Activated T-cell treated with anti-CD3 and anti-CD28 coated beads for 4 hours (primary cell): ENCODE results near the gene ACR.

Experiments used
- DNase-seq: peaks from one replicate; pipeline ENCODE4 v3.0.0-alpha.2; 2020

The ACR gene

DNA sequence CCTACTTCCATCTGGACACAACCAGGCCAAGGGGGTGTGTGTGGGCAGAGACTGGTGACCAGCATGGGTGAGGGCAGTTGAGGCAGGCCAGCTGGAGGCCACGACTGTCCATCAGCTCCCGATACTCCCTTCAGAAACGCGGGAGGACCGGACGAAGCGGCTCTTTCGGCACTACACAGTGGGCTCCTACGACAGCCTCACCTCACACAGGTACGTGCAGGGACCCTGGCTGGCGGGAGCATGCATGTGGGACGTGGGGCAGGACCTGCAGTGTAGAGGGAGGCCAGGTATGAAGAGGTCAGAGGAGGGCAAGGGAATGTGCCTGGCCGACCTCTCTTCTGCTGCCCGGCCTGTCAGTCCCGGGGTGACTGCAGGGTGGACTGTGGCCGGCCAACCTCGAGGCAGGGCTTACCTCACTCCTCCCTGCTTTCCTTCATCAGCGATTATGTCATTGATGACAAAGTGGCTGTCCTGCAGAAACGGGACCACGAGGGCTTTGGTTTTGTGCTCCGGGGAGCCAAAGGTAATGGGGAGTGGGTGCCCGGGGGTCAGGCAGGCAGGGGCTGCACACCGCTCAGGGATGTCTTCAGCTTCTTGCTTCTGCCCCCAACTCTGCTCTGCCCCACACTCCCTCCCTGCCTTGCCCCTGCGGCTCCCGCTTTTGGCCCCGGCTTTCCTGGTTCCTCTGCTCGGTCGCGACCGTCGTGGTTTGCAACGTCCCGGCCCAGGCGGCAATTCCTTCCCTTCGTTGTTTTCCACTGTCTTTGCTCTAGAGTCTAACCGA lies 34.1 kb upstream of the ACR start:
- DNase-seq, result no peak

GRCh38 chr22:50704510-50705218 lies 33.3 kb upstream of the ACR start:
- no peak for DNase-seq

DNA sequence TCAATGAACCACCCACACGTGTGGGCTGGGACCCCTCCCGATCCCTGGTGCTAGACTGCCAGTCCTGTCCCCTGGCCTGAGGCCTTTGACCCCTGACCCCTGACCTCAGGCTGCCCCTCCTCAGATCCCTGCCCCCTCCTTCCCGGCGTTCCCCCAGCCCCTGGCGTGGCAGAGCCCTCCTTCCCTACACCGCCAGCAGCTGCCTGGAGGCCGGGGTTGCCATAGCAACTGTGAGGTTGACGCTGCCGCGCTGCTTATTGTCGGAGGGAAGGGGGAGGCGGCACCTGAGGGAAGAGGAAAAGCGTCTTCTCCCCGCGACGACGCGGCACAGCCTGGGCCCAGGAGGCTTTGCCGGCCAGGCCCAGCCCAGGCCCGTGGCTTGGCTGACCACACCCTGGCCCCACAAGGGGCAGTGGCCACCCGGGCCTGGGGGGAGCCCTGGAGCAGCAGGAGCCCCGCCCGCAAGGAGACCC lies 32.7 kb upstream of the ACR start:
- DNase-seq, result no peak

DNA sequence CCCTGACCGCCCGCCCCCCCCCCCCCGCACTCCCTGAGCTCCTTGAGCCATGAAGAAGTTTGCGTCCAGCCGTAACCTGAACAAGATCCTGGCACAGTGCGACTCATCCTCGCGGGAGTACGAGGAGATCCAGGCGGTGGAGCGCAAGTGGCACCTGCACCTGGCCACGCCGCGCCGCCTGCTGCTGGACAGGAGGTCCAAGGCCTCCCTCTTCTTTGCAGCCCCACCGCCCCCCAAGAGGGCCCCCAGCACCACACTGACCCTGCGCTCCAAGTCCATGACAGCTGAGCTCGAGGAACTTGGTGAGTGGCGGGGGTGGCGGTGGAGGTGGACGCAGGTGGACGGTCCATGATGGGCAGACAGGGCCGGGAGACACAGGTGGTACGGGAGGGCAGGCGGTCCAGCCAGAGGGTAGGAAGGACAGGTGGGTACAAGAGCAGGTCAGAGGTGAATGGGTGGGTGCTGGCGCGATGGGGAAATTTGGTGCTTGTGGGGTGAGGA lies 32.1 kb upstream of the ACR start:
- no peak for DNase-seq

DNA sequence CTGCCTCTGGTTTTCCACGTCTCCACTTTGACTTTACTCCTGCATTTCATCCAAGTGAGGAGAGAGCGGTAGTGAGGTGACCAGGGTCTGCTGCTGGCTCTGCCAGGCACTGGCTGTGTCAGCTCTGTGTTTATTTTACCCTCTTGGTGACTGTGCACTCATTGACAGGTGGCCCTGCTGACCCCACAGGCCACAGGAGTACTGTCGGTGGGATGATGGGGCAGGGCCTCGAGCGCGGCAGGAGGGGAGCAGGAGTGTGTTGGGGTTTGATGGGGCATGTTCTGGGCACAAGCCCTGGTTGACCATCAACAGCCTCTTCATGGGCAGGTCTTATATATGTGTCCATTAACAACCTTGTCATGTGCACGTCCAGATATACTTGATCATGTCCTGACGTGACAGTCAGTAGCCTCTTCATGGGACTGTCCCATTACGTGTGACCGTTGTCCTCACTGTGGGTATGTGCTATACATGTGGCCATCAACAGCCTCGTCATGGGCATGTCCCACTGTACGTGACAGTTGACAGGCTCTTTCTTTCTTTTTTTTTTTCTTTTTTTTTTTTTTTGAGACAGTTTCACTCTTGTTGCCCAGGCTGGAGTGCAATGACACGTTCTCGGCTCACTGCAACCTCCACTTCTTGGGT lies 31.4 kb upstream of the ACR start:
- no peak for DNase-seq

DNA sequence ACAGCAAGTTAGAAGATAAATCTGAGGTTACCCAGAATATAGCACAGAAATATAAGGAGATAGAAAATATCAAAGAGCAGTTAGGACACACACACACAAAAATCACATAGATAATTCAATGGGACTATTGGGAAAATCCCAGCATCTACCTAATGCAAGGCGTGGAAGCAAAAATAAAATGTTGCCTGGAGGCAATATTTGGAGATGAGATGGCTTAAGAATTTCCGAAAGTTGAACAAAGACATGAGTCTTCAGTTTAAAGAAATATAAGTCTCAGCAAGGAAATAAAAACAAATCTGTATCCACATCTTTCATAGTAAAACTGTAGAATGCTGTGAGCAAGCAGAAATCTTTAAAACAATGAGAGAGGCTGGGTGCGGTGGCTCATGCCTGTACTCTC lies 29.5 kb upstream of the ACR start:
- no peak for DNase-seq

DNA sequence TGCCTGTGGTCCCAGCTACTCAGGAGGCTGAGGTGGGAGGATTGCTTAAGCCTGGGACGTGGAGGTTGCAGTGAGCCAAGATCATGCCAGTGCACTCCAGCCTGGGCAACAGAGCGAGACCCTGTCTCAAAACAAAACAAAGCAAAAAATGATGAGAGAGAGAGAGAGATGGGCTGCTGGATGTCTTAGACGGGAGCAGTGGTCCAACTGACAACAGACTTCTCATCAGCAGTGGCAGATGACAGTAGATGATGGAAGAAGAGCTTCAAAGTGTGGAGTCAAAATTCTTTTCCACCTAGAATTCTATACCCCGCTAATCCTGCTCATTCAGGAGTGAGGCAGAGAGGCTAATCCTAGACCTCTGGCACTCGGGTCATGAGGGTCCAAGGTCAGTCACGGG lies 29.0 kb upstream of the ACR start:
- DNase-seq, result no peak

DNA sequence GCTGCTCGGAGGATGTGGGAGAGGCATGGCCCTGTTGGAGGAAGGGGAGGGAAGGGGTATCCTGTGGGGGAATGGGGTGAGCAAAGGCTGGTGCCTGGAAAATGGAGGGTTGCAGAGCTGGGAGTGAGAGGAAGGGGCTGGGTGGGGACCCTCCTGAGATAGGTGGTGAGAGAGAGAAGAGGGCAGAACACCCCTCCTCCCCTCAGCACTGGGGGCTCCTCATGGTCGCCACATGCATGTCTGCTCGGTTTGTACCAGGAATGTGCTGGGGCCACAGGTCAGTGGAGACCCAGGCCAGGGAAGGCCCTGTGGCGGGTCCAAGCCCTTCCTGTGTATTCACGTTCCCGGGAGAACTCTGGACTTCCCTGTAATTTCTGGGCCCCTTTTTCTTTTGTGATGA lies 27.8 kb upstream of the ACR start:
- DNase-seq, result no peak

GRCh38 chr22:50710886-50711285 lies 27.1 kb upstream of the ACR start:
- no peak for DNase-seq

DNA sequence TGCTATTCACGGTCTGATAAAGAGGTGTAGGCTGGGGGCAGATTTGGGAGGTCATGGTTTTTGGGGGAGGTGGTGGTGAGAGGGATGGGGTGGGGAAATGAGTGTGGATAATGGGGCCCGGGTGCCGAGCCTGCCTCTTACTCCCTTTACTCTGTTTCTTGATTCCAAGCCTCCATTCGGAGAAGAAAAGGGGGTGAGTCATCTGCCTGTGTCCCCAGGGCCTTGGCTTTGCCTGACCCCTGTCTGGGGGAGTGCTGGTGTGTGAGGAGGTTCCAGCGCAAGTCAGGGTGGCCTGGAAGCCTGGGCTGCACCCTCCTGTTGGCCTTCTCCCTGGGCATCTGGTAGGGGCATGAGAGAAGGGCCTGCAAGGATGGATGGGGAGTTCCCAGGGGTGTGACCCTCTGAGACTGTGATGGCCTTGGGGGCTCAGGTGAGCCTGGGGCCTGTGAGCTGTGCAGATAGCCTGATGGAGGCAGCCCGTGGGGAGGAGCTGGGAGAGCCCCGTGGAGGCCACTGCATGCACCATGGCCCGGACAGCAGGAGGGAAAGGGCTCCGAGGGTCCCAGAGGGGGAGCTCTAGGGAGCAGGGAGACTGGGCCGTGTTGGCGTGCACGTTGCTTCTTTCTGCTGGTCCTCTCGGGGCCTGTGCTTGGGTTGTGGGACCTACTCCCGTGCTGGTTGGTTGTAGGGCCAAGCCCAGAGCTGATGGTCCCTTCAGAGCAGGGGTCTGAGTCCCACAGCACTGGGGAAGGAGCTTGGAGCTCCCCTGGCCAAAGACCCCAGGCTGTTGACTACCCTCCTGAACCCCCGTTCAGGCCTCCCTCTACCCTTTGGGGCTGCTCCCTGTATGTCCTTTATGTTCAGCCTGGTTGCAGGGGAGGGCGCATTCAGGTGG lies 26.3 kb upstream of the ACR start:
- no peak for DNase-seq

- DNase-seq, result no peak
Measured at GRCh38 chr22:50712341-50713007, 25.5 kb upstream of the ACR start.

DNA sequence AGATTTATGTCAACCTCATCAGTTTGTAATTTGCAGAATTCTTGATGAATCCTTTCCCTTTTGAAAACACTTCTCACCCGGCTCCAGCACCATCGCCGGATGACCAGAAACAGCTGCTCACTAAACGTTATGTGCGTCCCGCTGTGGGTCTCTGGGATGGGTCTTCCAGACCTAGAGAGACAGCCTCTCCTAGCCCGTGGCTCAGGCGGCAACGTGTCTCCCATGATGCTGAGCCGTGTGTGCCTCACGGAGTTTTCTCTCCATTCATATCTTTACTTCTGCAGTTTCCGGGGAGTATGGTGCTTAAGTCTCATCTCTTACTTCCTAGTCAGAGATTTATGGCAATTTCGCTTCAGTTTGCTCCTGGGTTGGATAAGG lies 25.0 kb upstream of the ACR start:
- DNase-seq, result no peak

DNA sequence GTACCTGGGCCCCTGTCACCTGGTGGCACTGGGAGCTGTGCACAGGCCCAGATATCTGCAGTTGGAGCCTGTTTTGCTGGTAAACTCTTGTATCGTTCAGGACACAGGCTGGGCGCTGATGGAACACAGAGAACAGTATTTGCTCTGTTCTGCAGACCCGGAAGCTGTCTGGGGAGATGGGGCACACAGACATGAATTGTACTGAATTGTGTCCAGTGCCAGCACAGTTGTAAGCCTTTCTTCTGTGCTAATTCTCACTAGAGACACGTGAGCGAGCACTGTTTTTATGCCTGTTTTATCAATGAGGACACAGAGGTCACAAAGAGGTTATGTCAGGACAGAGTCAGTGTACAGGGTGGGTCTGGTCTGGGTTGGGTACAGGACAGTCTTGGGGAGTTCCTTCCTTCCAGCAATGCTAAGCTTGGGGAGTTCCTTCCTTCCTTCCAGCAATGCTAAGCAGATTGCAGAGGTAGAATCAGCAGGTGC lies 24.4 kb upstream of the ACR start:
- no peak for DNase-seq

DNA sequence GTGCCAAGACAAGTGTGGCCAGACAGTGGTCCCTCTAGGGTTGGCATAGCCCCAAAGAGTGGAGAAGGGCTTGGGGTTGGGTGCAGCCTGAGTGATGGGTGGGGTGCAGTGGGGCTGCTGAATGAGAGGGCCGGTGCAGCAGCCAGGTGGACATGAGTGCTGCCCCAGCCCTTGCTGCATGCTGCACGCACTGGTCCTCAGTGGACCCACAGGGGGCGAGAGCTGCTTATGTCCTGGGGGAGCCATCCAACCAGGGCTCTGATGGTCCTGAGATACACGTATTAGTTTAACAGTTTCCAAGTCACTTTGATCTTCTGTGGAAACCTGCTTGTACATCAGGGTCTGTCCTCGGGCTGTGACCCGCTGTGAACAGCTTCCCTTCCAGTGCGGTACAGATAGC lies 23.9 kb upstream of the ACR start:
- no peak for DNase-seq

DNA sequence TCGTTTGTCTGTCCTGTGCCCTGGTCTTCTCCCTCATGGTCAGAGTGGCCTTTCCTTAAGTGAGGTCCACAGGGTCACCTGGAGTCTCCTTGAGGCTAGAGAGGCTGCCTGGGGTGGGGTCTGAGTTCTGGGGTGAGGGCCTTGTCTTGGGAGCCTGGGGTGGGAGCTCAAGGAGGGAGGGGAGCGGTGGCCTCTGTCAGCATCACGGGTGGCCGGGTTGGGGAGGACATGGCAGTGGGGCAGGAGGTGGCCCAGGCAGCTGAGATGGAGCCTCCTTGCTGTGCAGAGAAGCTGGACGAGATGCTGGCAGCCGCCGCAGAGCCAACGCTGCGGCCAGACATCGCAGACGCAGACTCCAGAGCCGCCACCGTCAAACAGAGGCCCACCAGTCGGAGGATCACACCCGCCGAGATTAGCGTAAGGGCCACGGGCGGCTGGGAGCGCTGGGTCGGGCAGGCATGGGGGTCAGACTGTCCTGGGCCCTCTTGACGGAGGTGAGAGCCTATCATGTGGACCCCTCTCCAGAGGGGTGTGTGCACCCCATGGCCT lies 23.3 kb upstream of the ACR start:
- DNase-seq, result no peak

DNA sequence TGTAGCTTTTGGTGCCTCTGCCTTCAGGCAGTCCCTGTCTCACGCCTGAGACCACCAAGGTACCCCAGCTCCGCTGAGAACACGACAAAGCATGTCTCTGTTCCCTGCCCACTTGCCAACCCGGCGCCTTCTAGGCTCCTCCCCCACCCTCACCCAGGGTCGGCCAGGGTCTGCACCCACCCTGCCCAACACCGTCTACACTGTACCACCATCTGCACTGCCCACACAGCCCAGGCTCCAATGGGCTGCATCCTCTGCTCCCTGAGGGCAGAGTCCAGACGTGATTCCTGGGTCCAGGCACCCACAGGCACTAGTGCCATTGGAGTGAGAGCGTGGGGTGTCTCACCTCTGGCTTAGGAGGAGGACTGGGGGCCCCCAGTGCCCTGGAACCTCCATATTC lies 22.8 kb upstream of the ACR start:
- DNase-seq, result no peak

DNA sequence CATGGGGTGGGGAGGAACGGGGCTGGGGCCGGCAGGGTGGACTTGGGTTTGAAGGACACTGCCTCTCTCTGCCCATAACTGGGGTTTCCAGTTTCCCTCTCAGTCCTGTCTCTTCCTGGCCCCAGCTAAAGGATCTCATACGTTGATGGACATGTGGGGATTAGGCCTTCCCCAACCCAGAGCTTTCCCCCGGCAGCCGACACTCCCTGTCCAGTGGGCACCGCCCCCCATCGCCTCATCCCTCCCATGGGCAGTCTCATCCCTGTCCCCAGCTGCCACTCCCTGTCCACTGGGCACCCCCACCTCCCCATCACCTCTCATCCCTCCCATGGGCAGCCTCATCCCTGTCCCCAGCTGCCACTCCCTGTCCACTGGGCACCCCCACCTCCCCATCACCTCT lies 22.2 kb upstream of the ACR start:
- DNase-seq, result no peak

DNA sequence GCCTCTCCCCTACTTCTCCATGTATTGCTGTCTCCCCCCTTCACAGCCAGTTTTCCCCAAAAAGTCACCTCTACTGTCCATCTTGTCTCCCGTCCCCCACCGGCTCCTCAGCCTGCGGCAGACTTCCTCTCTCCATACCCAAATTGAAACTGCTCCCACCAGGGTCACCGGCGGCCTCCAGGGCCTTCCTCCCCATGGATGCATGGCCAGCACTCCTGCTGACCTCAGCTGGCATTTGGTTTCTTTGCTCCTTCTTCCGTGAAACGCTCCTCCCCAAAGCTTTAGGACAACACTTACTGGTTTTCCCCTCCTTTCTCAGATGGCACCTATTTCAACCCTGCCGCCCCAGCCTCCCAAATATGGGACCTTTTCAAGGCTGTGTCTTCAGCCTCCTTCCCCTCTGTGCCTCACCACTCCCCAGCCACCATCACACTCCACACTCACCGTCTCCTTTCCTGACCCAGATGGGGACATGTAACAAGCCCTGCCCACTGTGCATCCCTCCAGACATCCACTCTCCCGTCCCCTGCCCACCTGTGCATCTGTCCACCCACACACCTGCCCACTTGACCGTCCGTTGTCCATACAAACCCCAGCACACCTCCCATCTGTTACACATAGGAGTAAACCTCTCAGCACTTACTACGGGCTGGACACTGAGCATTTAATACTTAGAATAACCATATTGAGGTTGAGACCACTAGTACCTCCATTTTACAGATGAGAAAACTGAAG lies 21.5 kb upstream of the ACR start:
- DNase-seq, result no peak

GRCh38 chr22:50717709-50718351 lies 20.2 kb upstream of the ACR start:
- no peak for DNase-seq

GRCh38 chr22:50718352-50718709 lies 19.7 kb upstream of the ACR start:
- no peak for DNase-seq
